Tibial nerve (tissue), 3 donors: ENCODE measurements around the gene CHST15.

ENCODE experiments used
- POLR2A ChIP-seq, 2 donors: fragments of 450-650 bp; IDR thresholded peaks; one replicate each; pipeline ENCODE4 v1.6.1; 2017; ENCODE audit warnings: antibody characterized with exemption in 2 of 2, mild to moderate bottlenecking in 2 of 2, moderate library complexity in 2 of 2
- TF ChIP-seq, protein P1 (sequence below), 5 experiments: fragments of 200-600 bp in 3 of 5; fragments of 450-650 bp in 2 of 5; sonication (generic) in 3 of 5; IDR thresholded peaks; one replicate each; pipeline ENCODE4 v1.5.1; 2016 to 2019; ENCODE audit warnings: antibody characterized with exemption in 5 of 5, mild to moderate bottlenecking in 3 of 5, moderate library complexity in 2 of 5

DNA sequence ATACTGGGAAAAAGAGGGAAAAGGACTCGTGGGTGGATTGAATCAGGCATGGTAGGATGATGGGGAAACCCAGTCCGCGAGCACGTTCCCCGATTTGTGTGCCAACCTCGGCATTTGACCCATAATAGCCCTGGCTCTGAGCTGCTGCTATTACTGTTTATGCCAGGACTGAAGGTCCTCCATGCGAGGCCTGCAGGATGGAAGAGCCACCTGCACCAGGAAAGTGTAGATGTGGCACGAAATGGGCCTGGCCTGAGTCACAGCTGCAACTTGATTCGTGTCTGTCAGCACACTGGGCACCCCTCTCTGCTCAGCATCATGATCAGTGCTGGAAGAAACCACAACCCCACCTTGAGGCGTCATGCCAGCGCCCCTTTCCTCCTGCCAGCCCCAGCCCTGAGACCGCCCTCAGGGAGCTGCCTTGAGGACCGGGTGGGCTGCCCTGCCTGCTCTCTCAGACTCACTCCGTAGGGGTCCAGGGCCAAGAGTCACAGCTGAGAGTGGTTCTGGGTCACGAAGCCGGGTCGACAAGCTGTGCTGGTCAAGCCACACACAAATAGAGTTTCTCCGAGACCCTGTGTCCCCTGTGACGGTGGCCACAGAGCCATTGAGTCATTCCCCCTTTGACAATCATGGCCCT is 74.4 kb downstream of the CHST15 start:
- no peak for TF ChIP-seq POLR2A (IDR thresholded peaks at IDR 0.05)
- TF ChIP-seq, protein P1, sequence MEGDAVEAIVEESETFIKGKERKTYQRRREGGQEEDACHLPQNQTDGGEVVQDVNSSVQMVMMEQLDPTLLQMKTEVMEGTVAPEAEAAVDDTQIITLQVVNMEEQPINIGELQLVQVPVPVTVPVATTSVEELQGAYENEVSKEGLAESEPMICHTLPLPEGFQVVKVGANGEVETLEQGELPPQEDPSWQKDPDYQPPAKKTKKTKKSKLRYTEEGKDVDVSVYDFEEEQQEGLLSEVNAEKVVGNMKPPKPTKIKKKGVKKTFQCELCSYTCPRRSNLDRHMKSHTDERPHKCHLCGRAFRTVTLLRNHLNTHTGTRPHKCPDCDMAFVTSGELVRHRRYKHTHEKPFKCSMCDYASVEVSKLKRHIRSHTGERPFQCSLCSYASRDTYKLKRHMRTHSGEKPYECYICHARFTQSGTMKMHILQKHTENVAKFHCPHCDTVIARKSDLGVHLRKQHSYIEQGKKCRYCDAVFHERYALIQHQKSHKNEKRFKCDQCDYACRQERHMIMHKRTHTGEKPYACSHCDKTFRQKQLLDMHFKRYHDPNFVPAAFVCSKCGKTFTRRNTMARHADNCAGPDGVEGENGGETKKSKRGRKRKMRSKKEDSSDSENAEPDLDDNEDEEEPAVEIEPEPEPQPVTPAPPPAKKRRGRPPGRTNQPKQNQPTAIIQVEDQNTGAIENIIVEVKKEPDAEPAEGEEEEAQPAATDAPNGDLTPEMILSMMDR (IDR thresholded peaks at IDR 0.05): no peak
